ENCODE data around the gene LDLRAD3. TPM values are rescaled to one million over a fixed set of nuclear protein-coding genes. Genes with fewer than 3 reads are reported as not detected.

Gene LDLRAD3
- total RNA-seq, 2 donors from 2014 or later: 19.2 to 30.6 TPM

DNA sequence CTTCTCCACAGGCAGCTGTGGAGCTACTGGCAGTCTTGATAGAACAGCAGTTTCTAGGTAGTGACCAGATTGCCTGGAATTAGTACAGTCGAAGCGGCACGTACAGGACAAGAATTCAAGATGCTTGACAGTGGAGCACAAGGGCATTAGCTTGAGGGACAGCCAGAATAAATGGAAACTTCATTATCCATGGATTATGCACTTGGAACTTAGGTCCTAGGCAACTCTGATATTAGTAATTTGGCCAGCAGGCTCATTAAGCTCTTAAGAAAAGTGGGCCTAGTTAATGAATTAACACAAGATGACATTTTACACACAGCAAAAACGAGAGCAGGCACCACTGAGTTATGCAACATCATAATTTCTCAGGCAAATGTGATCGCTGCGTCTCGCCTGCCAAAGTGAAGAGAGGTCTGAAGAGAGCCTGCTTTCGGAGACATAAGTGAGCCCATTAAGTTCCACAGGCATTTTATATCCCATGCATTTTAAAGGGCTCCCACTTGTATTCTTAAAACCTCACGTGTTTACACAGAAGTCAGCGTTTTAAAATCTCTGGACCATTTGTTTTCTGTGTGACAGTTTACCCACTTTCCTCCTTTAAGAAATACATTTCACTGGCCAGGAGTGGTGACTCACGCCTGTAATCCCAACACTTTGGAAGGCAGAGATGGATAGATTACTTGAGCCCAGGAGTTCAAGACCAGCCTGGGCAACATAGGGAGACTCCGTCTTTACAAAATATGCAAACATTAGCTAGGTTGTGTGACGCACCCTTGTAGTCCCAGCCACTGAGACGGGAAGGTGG is 279.2 kb downstream of the LDLRAD3 start:
- Histone ChIP-seq H3K4me3 (ENCODE audit: low read length) (no peak overlapping the region), H3K36me3 (ENCODE audit: control insufficient read depth, insufficient read depth, low read length) (no peaks in the 10 kb centered on the region), H3K27ac (ENCODE audit: low read depth, low read length) (no peak overlapping the region), H3K9me3 (ENCODE audit: control insufficient read depth, low read length) (peaks cover 14% of the 10 kb centered on the region), H3K4me1 (ENCODE audit: control insufficient read depth, insufficient read depth, low read length) (no peaks in the 10 kb centered on the region), H3K27me3 (ENCODE audit: control insufficient read depth, insufficient read depth, low read length, poor library complexity, severe bottlenecking) (no peaks in the 10 kb centered on the region), H3K9ac (ENCODE audit: extremely low read depth, low read length, poor library complexity, severe bottlenecking) (no peak overlapping the region)
- WGBS, 2 experiments (ENCODE audit: insufficient coverage in 1 of 2, insufficient read length in 1 of 2): 92% methylated on average over 14 of the region's 14 CpGs
- no peak overlapping the region for H3K27ac Mint-ChIP-seq
- no peak for DNase-seq
- no peaks in the 10 kb centered on the region for H3K4me1 Mint-ChIP-seq
- H3K4me3 Mint-ChIP-seq: no peak overlapping the region
- TF ChIP-seq, protein P1, sequence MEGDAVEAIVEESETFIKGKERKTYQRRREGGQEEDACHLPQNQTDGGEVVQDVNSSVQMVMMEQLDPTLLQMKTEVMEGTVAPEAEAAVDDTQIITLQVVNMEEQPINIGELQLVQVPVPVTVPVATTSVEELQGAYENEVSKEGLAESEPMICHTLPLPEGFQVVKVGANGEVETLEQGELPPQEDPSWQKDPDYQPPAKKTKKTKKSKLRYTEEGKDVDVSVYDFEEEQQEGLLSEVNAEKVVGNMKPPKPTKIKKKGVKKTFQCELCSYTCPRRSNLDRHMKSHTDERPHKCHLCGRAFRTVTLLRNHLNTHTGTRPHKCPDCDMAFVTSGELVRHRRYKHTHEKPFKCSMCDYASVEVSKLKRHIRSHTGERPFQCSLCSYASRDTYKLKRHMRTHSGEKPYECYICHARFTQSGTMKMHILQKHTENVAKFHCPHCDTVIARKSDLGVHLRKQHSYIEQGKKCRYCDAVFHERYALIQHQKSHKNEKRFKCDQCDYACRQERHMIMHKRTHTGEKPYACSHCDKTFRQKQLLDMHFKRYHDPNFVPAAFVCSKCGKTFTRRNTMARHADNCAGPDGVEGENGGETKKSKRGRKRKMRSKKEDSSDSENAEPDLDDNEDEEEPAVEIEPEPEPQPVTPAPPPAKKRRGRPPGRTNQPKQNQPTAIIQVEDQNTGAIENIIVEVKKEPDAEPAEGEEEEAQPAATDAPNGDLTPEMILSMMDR (conservative IDR thresholded peaks at IDR 0.05): no peak
- H3K9me3 Mint-ChIP-seq: peaks cover 11% of the 10 kb centered on the region
- H3K36me3 Mint-ChIP-seq (ENCODE audit: low read depth): peaks cover 29% of the 10 kb centered on the region
- H3K27me3 Mint-ChIP-seq (ENCODE audit: insufficient read depth): no peaks in the 10 kb centered on the region

DNA sequence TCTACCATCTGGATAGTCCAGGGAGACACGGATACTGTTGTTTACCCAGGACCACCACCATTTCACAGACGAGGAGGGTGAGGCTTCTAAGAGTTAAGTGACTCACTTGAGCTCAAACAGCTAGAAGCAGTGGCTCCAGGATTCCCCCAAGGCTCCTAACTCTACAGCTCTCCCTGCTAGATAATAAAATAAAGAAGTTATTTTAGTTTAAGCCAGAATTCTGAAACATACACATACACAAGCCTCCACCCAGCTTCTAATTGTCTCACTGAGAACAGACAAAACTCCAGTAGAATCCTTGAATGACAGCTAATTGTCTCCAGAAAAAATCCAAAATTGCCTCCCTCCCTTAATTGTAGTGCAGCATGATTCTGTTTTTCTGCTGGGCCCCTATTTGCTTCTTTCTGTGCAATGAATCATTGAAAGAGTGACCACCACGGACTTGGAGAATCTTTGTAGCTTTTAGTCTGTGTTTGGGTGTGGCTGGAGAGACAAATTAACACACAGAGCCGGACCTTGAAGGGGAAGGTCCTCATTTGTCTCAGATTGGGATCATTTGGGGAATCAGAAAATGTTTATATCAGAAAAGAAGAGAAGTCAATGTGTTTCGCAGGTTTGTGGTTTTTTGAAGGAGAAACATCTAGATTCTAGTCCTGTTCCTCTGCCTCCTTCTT is 280.5 kb downstream of the LDLRAD3 start:
- Mint-ChIP-seq H3K4me1 (no peaks in the 10 kb centered on the region), H3K27me3 (ENCODE audit: insufficient read depth) (no peaks in the 10 kb centered on the region), H3K36me3 (ENCODE audit: low read depth) (peaks cover 35% of the 10 kb centered on the region), H3K4me3 (no peak overlapping the region), H3K27ac (no peak overlapping the region), H3K9me3 (peaks cover 11% of the 10 kb centered on the region)
- DNase-seq: no peak
- no peak overlapping the region for H3K9ac ChIP-seq (ENCODE audit: extremely low read depth, low read length, poor library complexity, severe bottlenecking)
- 90 to 100% methylated on average over 2 to 5 of the region's 5 CpGs for WGBS, 2 experiments (ENCODE audit: insufficient coverage in 1 of 2, insufficient read length in 1 of 2)
- no peaks in the 10 kb centered on the region for H3K27me3 ChIP-seq (ENCODE audit: control insufficient read depth, insufficient read depth, low read length, poor library complexity, severe bottlenecking)
- TF ChIP-seq, protein P1 (conservative IDR thresholded peaks at IDR 0.05): no peak
- no peak overlapping the region for H3K27ac ChIP-seq (ENCODE audit: low read depth, low read length)
- no peak overlapping the region for H3K4me3 ChIP-seq (ENCODE audit: low read length)
- no peaks in the 10 kb centered on the region for H3K4me1 ChIP-seq (ENCODE audit: control insufficient read depth, insufficient read depth, low read length)
- peaks cover 12% of the 10 kb centered on the region for H3K9me3 ChIP-seq (ENCODE audit: control insufficient read depth, low read length)
- H3K36me3 ChIP-seq (ENCODE audit: control insufficient read depth, insufficient read depth, low read length): peaks cover 9% of the 10 kb centered on the region

GRCh38 chr11:36227044-36227443 is 283.2 kb downstream of the LDLRAD3 start:
- Histone ChIP-seq H3K27me3 (ENCODE audit: control insufficient read depth, insufficient read depth, low read length, poor library complexity, severe bottlenecking) (no peaks in the 10 kb centered on the region), H3K36me3 (ENCODE audit: control insufficient read depth, insufficient read depth, low read length) (peaks cover 18% of the 10 kb centered on the region), H3K4me1 (ENCODE audit: control insufficient read depth, insufficient read depth, low read length) (no peaks in the 10 kb centered on the region), H3K27ac (ENCODE audit: low read depth, low read length) (no peak overlapping the region), H3K9ac (ENCODE audit: extremely low read depth, low read length, poor library complexity, severe bottlenecking) (no peak overlapping the region), H3K4me3 (ENCODE audit: low read length) (no peak overlapping the region), H3K9me3 (ENCODE audit: control insufficient read depth, low read length) (no peaks in the 10 kb centered on the region)
- Mint-ChIP-seq H3K4me3 (no peak overlapping the region), H3K4me1 (no peaks in the 10 kb centered on the region), H3K9me3 (no peaks in the 10 kb centered on the region), H3K27ac (no peak overlapping the region), H3K27me3 (ENCODE audit: insufficient read depth) (no peaks in the 10 kb centered on the region), H3K36me3 (ENCODE audit: low read depth) (peaks cover 43% of the 10 kb centered on the region)
- 97 to 98% methylated on average over 8 to 15 of the region's 15 CpGs for WGBS, 2 experiments (ENCODE audit: insufficient coverage in 1 of 2, insufficient read length in 1 of 2)
- TF ChIP-seq, protein P1 (conservative IDR thresholded peaks at IDR 0.05): no peak
- no peak for DNase-seq
